GM12878 (cell line): Measurements from ENCODE around the gene SFMBT1. TPM values are rescaled to one million over a fixed set of nuclear protein-coding genes. Genes with fewer than 3 reads are reported as not detected.

Source experiments
- ATAC-seq: fragments of 200-7000 bp; cut with Tn5 transposase; 3 replicates; pipeline ENCODE4 v1.9.1; 2020; ENCODE audit warnings: mild to moderate bottlenecking, moderate library complexity
- BruUV-seq: library from RNA; stranded (reverse); fragments of 400-500 nt; replicated peaks from 2 replicates; lab custom pipeline; 2021; lab: Mats Ljungman, UMichigan
- CTCF ChIA-PET: fragments of 300-600 bp; sonication (Branson Sonifier 250); formaldehyde crosslinking; extraction: SDS; loops from one replicate; lab custom pipeline; 2021; ENCODE audit warnings: inconsistent platforms; lab: Yijun Ruan, JAX
- POLR2A ChIA-PET: fragments of 350-600 bp; formaldehyde crosslinking; extraction: SDS; loops from one replicate; lab custom pipeline; 2021; ENCODE audit warnings: inconsistent platforms; lab: Charles Lee
- RAD21 ChIA-PET: fragments of 300-600 bp; sonication (Branson Sonifier 250); formaldehyde crosslinking; loops from one replicate; lab custom pipeline; 2023; ENCODE audit warnings: antibody characterized with exemption; ENCODE audit not compliant: unreplicated experiment; lab: Charles Lee
- SMC1A ChIA-PET: fragments of 300-600 bp; sonication (Branson Sonifier 250); formaldehyde crosslinking; loops from one replicate; lab custom pipeline; 2023; ENCODE audit not compliant: unreplicated experiment, uncharacterized antibody; lab: Charles Lee
- DNase-seq: peaks from one replicate; pipeline ENCODE4 v3.0.0-alpha.2; 2011; ENCODE audit warnings: low read depth, low spot score
- FAIRE-seq: peaks from 3 replicates; lab custom pipeline; 2011; peaks lifted over from hg19 to GRCh38; lab: Jason Lieb, UNC
- H2AFZ ChIP-seq: 2 replicates; pipeline ENCODE4 v1.6.0; 2011; ENCODE audit warnings: low read depth, low read length, control low read depth; ENCODE audit not compliant: control insufficient read depth
- H3K27ac ChIP-seq: 2 replicates; pipeline ENCODE4 v1.5.1; 2011; ENCODE audit warnings: control low read depth; ENCODE audit not compliant: control insufficient read depth, insufficient read depth
- H3K27me3 ChIP-seq, 2 experiments: replicated peaks in 1 of 2; 2 replicates each; pipeline versions ENCODE4 v1.6.0 to v1.6.1; 2011; ENCODE audit warnings: low read length in 1 of 2; ENCODE audit not compliant: control insufficient read depth in 2 of 2, insufficient read depth in 2 of 2
- H3K36me3 ChIP-seq, 2 experiments: 2 replicates each; pipeline ENCODE4 v1.5.1; 2011; ENCODE audit warnings: low read length in 1 of 2; ENCODE audit not compliant: control insufficient read depth in 2 of 2, insufficient read depth in 2 of 2
- H3K4me1 ChIP-seq: 2 replicates; pipeline ENCODE4 v1.6.1; 2011; ENCODE audit warnings: mild to moderate bottlenecking, low read length, moderate library complexity, mixed read lengths; ENCODE audit not compliant: control insufficient read depth, insufficient read depth
- H3K4me2 ChIP-seq: 2 replicates; pipeline ENCODE4 v1.6.0; 2011; ENCODE audit warnings: control low read depth; ENCODE audit not compliant: control insufficient read depth, insufficient read depth
- H3K4me3 ChIP-seq: fragments of 200-600 bp; sonication (generic); 2 replicates; pipeline ENCODE4 v1.5.1; 2016
- H3K79me2 ChIP-seq: 2 replicates; pipeline ENCODE4 v1.6.0; 2011; ENCODE audit warnings: low read length; ENCODE audit not compliant: control insufficient read depth, insufficient read depth
- H3K9ac ChIP-seq: 2 replicates; pipeline ENCODE4 v1.8.0; 2011; ENCODE audit warnings: low read length, control low read depth, mixed read lengths; ENCODE audit not compliant: control insufficient read depth, insufficient read depth
- H3K9me3 ChIP-seq: replicated peaks from 3 replicates; pipeline ENCODE4 v1.5.1; 2011; ENCODE audit warnings: mild to moderate bottlenecking, low read length; ENCODE audit not compliant: control insufficient read depth, insufficient read depth
- H4K20me1 ChIP-seq: 2 replicates; pipeline ENCODE4 v1.6.0; 2011; ENCODE audit not compliant: control insufficient read depth, insufficient read depth
- ESRRA ChIP-seq: IDR thresholded peaks from 2 replicates; pipeline ENCODE4 v1.6.1; 2012; ENCODE audit warnings: mild to moderate bottlenecking, low read length, improper control_type of control experiment
- HDAC6 ChIP-seq: fragments of 200-600 bp; sonication (generic); IDR thresholded peaks from one replicate; pipeline ENCODE4 v1.8.0; 2017; ENCODE audit warnings: antibody characterized with exemption; ENCODE audit not compliant: unreplicated experiment
- KDM1A ChIP-seq: fragments of 200-600 bp; sonication (generic); IDR thresholded peaks from 2 replicates; pipeline ENCODE4 v1.6.1; 2016; ENCODE audit warnings: borderline replicate concordance
- MAX ChIP-seq: IDR thresholded peaks from 2 replicates; pipeline ENCODE4 v1.6.1; 2012; ENCODE audit warnings: low read depth, low read length, improper control_type of control experiment
- NR2F1 ChIP-seq: fragments of 450-650 bp; conservative IDR thresholded peaks from 2 replicates; pipeline ENCODE4 v1.6.1; 2017; ENCODE audit warnings: mild to moderate bottlenecking
- SMARCA5 ChIP-seq: fragments of 450-650 bp; IDR thresholded peaks from 2 replicates; pipeline ENCODE4 v1.6.1; 2017; ENCODE audit warnings: mild to moderate bottlenecking
- SMC3 ChIP-seq: IDR thresholded peaks from 2 replicates; pipeline ENCODE4 v1.6.1; 2011; ENCODE audit warnings: low read length, improper control_type of control experiment, borderline replicate concordance
- SREBF2 ChIP-seq: IDR thresholded peaks from 2 replicates; pipeline ENCODE4 v1.6.1; 2012; ENCODE audit warnings: mild to moderate bottlenecking, low read length
- SUPT20H ChIP-seq: IDR thresholded peaks from 2 replicates; pipeline ENCODE4 v1.6.1; 2011; ENCODE audit warnings: low read depth, mild to moderate bottlenecking, low read length, moderate library complexity, borderline replicate concordance; ENCODE audit not compliant: control insufficient read depth
- TCF3 ChIP-seq: IDR thresholded peaks from 2 replicates; pipeline ENCODE4 v1.6.1; 2012; ENCODE audit warnings: low read depth, mild to moderate bottlenecking, low read length, borderline replicate concordance; ENCODE audit not compliant: insufficient read depth
- ZBTB40 ChIP-seq: fragments of 450-650 bp; IDR thresholded peaks from 2 replicates; pipeline ENCODE4 v1.6.1; 2016; ENCODE audit warnings: mild to moderate bottlenecking, moderate library complexity, borderline replicate concordance
- WGBS: methylation state at CpG from one replicate; pipeline ENCODE4 v1.1.6; 2016; ENCODE audit warnings: low lambda C conversion rate; ENCODE audit not compliant: insufficient replicate concordance, insufficient coverage; ENCODE audit errors: missing lambda C conversion rate; 5-methylcytosine and 5-hydroxymethylcytosine counted together
- in situ Hi-C: fragments of 300-500 bp; cut with MboI; formaldehyde crosslinking; loops from 9 replicates; pipeline ENCODE4 v1.14.3; 2018; ENCODE audit warnings: mixed read lengths
- intact Hi-C: fragments of 100-400 bp; cut with micrococcal nuclease; formaldehyde crosslinking; loops from one replicate; pipeline ENCODE4 v1.14.2; 2022; ENCODE audit not compliant: unreplicated experiment
- polyA plus RNA-seq, 11 experiments: library from polyadenylated mRNA; depleted of rRNA in 4 of 11; unstranded in 6 of 11; stranded (reverse) in 5 of 11; fragments of >200 nt; fragmentation: Nextera tagmentation in 4 of 11; fragmentation: Illumina TruSeq in 1 of 11; extraction: Ambion mirVana in 4 of 11; extraction: Trizol in 1 of 11; gene quantifications; 1 replicate in 1 of 11; 2 replicates in 10 of 11; pipeline versions ENCODE4 v1.2.1 to v1.2.3, GENCODE V29; 2011 to 2016; ENCODE audit warnings: inconsistent platforms in 2 of 11, missing spikeins in 2 of 11, low read depth in 1 of 11
- total RNA-seq, 4 experiments: library from RNA; depleted of rRNA in 3 of 4; stranded (reverse); fragments of >200 nt in 3 of 4; fragmentation: Illumina TruSeq in 1 of 4; extraction: Trizol in 1 of 4; gene quantifications; 2 replicates each; pipeline versions ENCODE4 v1.2.1 to v1.2.3, GENCODE V29; 2013 to 2021

Gene SFMBT1
- total and polyA plus RNA-seq, 10 of the 15 experiments (the other 5 are each of a cell fraction or from before 2014, with no cell fraction given), result 3.2 to 19.5 (median 11.4) TPM

DNA sequence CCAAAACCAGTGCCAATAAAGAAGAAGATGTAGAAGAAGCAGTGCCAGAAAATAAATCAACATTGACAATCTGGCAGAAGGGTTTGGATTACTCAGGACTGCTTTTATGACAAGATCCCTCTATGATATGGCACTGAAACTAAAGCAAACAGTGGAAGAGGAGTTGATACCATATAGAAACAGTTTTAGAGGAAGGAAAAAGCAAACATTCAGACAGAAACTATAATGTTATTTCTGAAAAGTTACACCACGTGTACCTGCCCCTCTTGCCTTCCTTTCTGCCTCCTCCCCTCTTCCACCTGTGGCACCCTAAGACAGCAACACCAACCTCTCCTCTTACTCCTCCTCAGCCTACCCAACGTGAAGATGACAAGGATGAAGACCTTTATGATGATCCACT is 63.0 kb downstream of the SFMBT1 start:
- RAD21 ChIA-PET, result interaction anchor here (1.3 to 2.0 kb wide), 5 partner anchors 11 to 203 kb away, joined by 3 to 7 read pairs (median 3); no protein-coding TSS in a partner anchor
- H3K4me3 ChIP-seq, result no peak overlapping the region
- peaks cover 18% of the 10 kb centered on the region for H3K4me1 ChIP-seq
- intact Hi-C loops, result loop anchor here (5.0 kb wide), 1 partner anchor 59 kb away; no protein-coding TSS in a partner anchor
- in situ Hi-C loops, result no loop called here
- H4K20me1 ChIP-seq, result no peaks in the 10 kb centered on the region
- H2AFZ ChIP-seq, result peak overlapping the region; percentile 28
- H3K36me3 ChIP-seq, result no peaks in the 10 kb centered on the region
- H3K79me2 ChIP-seq, result peaks cover 4% of the 10 kb centered on the region; the same call in 1 of the 2 replicates
- SMC1A ChIA-PET, result interaction anchor here (0.5 to 1.5 kb wide), 8 partner anchors 10 to 170 kb away, joined by 3 to 4 read pairs (median 3); no protein-coding TSS in a partner anchor
- ATAC-seq, result peak; percentile 58
- CTCF ChIA-PET, result interaction anchor here (5.5 kb wide), 1 partner anchor 47 kb away, joined by 56 read pairs; no protein-coding TSS in a partner anchor
- TF ChIP-seq TCF3, result no peak
- TF ChIP-seq SMARCA5, result peak; percentile 66
- POLR2A ChIA-PET, result interaction anchor here (0.6 to 0.7 kb wide), 2 partner anchors 9 to 28 kb away, joined by 3 to 4 read pairs; no protein-coding TSS in a partner anchor
- TSS peak; percentile 35 for BruUV-seq
- H3K27me3 ChIP-seq, result no peaks in the 10 kb centered on the region
- WGBS, result 0% methylated on average over 2 of the region's 2 CpGs
- FAIRE-seq, result peak; percentile 78
- H3K4me2 ChIP-seq, result peak overlapping the region; percentile 77
- H3K9ac ChIP-seq, result peak overlapping the region; percentile 16; the same call in 1 of the 2 replicates
- DNase-seq, result no peak
- H3K27ac ChIP-seq, result peak overlapping the region; percentile 90
- no peaks in the 10 kb centered on the region for H3K9me3 ChIP-seq

GRCh38 chr3:52979190-52979983 is 66.5 kb downstream of the SFMBT1 start:
- ChIA-PET CTCF (interaction anchor here (1.1 to 1.4 kb wide), 4 partner anchors 9 to 52 kb away, joined by 3 to 5 read pairs (median 4); no protein-coding TSS in a partner anchor), POLR2A (no interaction called here), SMC1A (interaction anchor here (1.0 to 1.9 kb wide), 2 partner anchors 9 to 36 kb away, joined by 3 to 12 read pairs; no protein-coding TSS in a partner anchor), RAD21 (no interaction called here)
- Histone ChIP-seq H3K27me3 (no peaks in the 10 kb centered on the region), H3K9ac (no peak overlapping the region), H3K4me1 (peaks cover 13% of the 10 kb centered on the region), H4K20me1 (no peaks in the 10 kb centered on the region), H3K79me2 (peaks cover 2% of the 10 kb centered on the region; the same call in 1 of the 2 replicates), H3K27ac (no peak overlapping the region), H2AFZ (no peak overlapping the region), H3K4me2 (no peak overlapping the region), H3K36me3 (no peaks in the 10 kb centered on the region), H3K4me3 (no peak overlapping the region), H3K9me3 (no peaks in the 10 kb centered on the region)
- DNase-seq (no peak), FAIRE-seq (no peak), ATAC-seq (no peak)
- 97% methylated on average over 5 of the region's 5 CpGs for WGBS
- BruUV-seq, result no TSS peak
- intact Hi-C loops, result no loop called here
- in situ Hi-C loops, result no loop called here
- TF ChIP-seq MAX (no peak), NR2F1 (no peak), SUPT20H (no peak), ZBTB40 (no peak), SREBF2 (no peak), HDAC6 (no peak), KDM1A (no peak), ESRRA (no peak), SMC3 (no peak)
